Embryonic facial prominence (tissue), 1 donor: ENCODE results near the gene ASH1L.

Experiments used
- DNase-seq: peaks from one replicate; pipeline ENCODE4 v3.0.0-alpha.2; 2016; ENCODE audit errors: extremely low spot score

The ASH1L gene

DNA sequence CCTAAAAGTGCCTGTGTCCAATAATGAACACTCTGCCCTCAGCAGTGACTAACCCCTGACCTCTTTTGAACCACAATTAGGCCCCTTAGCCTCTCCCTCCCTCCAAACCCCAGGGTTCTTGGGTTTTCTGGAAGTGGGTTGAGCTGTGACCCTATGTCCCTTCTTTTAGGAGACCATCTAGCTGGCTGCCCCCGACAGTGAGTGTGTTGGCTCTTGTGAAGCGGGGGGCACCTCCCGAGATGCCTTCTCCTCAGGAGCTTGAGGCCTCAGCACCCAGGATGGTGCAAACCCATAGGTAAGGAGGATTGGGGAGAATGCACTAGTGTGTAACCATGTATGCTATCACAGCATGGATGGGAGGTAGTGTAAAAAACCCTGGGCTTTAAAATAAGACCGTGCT, 234.6 kb downstream of the ASH1L start:
- no peak for DNase-seq

DNA sequence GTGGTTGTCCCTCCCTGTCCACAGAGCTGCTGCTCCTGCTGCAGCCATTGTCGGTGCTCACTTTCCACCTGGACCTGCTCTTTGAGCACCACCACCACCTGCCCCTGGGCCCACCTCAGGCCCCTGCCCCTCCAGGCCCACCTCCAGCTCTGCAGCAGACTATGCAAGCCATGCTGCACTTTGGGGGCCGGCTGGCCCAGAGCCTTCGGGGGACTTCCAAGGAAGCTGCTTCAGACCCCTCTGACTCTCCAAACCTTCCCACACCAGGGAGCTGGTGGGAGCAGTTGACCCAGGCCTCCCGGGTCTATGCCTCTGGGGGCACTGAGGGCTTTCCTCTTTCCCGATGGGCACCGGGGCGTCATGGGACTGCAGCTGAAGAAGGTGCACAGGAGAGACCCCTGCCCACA, 236.0 kb downstream of the ASH1L start:
- no peak for DNase-seq

DNA sequence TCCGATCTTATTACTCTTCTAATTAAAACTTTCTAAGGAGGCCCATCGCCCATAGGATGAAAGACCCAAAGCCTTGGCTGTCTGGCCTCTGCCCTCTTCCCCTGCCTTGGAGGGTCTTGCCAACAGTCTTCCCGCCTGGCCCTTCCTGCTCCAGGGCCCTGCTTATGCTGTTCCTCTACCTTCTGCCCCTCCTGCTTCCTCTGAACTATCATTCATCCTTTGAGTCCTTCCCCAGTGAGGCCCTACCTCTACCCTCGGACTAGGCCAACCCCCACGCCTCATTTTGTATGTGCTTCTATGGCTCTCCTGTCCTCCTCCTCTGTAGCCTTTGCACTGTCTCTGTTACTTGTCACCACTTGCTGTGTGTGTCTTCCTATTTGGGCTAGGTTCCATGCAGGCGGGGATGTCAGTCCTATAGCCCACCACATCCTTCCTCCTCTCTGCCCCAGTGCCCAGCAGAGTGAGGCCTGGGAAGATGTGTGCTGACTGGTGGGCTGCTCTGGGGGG, 236.5 kb downstream of the ASH1L start:
- DNase-seq: no peak

DNA sequence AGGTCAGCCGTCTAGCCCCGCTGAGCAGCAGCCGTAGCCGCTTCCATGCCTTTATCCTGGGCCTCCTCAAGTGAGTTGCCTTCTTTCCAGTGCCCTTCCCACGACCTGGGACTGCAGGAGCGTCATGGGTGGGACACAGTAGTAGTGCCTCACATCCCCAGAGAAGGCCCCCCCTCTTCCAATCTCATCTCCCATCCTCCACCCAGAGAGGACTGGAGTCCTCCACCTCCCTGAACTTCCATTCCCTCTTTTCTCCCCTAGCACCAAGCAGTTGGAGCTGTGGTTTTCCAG, 237.1 kb downstream of the ASH1L start:
- DNase-seq: no peak

DNA sequence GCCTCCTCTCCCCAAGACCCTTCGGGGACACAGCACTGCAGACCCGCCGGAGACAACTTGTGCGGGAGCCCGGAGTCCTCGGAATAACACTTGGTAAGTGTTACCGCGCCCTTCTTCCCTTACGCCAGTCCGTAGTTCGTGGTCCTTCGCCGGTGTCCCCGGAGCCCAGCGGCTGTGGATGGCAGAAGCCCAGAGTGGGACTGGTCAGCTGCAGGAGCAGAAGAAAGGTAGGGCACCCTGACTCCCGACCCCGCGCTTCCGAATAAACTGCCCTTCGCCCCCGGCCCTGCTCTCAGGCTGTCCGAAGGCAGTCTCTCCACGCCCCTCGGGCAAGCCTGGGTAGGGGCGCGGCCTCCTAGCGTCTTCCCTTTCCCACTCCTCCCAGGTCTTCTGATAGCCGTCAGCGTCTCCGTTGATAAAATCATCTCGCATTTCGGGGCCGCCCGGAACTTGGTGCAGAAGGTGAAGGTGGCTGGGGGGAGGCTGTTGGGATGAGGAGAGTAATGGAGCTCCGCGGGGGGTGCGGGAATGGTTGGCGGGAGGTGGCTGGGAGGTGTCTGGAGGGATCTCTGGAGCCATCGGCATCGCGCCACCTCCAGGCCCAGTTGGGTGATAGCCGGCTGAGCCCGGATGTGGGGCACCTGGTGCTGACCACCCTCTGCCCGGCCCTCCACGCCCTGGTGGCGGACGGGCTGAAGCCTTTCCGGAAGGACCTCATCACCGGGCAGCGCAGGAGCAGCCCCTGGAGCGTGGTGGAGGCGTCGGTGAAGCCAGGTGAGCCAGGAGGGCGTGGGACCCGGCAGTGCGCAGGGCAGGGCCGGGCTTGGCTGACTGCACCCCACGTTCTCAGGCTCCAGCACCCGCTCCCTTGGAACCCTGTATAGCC, 237.6 kb downstream of the ASH1L start:
- no peak for DNase-seq

DNA sequence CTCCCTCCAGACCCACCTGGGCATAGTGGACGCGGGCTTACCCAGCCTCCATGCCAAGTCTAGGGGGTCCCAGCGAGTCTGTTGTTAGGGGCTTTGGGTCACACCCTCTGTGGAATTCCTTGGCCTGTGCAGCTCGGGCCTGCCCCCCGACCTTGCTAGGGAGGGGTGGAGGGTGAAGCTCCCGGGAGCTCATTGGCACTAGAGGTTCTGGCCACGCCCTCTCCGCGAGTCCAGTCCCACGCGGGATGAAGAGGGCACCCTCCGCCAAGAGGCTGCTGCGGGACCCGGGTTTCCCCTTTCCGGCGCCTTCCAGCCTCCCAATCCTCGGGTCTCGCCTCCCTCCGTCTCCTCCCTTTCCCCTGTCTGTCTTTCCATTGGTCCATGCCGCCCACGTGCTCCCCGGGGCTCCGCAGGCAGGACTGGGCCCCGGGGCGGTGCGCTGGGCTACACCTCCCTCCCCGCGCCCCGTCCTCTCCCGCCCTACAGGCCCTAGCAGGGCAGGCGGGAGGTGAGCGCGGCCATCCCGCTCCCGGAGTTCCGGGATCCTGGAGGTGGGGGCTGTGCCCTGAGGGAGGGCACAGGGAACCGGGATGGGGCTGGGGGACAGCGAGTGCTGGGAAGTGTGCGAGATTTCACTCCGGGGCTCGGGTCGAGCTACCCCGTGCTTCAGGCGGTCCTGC, 238.4 kb downstream of the ASH1L start:
- DNase-seq: peak; percentile 89

DNA sequence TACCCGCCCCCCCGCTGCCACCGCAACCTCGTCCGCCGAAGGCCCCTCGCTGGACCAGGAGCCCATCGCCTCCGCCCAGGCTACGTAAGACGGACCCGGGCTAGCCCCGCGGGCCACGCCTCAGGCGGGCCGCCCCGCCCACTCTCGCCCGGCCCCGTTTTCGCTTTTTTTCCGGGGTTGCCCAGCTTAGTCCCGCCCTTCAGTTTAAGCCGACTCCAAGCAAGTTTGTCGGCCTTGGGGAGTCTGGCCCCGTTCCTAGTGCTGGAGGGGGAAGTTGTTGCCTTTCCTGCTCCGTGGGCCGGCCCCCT, 238.9 kb downstream of the ASH1L start:
- DNase-seq: peak; percentile 36

DNA sequence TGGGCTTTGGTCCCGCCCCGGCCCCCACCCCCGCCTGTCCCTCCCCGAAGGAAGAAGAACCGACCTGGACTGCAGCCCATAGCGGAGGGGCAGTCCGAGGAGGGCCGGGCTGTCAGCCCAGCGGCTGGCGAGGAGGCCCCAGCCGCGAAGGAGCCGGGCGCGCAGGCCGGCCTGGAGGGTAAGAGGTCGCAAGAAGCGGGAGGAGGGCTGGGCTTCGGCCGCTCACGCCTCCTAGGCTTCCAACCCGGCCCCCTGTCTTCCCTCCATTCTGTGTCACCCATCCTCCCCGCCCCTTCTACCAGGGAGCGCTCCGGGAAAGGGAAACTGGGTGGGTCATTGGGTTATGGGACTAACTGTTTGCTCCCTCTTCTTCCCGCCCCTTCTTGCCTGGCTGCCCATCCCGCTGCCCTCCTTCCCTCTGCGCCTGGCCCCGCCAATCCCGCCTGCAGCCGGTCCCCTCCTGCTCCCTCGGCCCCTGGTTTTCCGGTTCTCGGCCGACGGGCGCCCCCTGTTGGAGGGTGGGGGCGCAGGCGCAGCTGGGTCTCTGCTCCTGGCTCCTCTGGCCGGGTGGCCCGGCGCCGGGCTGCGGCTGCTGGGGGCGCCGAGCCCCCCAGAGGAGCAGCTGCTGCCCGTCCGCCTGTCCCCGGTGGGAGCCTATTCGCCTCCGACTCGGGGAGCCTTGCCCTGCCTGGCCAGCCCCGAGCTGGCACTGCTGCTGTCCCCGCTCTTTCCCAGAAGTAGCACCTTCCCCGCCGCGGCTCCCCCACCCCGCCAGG, 239.5 kb downstream of the ASH1L start:
- DNase-seq: peak; percentile 71

DNA sequence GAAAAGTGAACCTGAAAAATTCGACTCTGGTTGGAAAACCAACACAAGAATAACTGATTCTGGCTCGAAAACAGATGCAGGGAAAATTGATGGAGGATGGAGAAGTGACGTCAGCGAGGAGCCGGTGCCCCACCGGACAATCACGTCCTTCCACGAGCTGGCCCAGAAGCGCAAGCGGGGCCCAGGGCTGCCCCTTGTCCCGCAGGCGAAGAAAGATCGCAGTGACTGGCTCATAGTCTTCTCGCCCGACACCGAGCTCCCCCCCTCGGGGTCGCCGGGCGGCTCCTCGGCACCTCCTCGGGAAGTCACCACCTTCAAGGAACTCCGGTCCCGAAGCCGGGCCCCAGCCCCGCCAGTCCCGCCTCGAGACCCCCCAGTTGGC, 240.0 kb downstream of the ASH1L start:
- no peak for DNase-seq

DNA sequence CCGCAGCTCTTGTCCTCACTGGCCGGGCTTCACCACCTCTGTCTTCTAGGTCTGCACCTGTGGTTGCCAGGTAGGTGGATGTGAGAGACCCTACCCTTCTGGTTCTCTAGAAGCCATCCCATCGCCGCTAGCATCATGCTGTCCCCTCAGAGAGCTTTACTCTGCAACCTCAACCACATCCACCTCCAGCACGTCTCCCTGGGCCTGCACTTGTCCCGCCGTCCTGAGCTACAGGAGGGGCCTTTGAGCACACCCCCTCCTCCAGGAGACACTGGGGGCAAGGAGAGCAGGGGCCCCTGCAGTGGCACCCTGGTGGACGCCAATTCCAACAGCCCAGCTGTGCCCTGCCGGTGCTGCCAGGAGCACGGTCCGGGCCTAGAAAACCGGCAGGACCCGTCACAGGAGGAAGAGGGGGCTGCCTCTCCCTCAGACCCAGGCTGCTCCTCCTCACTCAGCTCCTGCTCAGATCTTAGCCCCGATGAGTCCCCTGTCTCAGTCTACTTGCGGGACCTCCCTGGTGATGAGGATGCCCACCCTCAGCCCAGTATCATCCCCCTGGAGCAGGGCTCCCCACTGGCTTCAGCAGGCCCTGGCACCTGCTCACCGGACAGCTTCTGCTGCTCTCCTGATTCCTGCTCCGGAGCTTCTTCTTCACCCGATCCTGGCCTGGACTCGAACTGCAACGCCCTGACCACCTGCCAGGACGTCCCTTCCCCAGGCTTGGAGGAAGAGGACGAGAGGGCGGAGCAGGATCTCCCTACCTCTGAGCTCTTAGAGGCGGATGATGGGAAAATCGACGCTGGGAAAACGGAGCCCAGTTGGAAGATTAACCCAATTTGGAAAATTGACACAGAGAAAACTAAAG, 240.7 kb downstream of the ASH1L start:
- DNase-seq: no peak

DNA sequence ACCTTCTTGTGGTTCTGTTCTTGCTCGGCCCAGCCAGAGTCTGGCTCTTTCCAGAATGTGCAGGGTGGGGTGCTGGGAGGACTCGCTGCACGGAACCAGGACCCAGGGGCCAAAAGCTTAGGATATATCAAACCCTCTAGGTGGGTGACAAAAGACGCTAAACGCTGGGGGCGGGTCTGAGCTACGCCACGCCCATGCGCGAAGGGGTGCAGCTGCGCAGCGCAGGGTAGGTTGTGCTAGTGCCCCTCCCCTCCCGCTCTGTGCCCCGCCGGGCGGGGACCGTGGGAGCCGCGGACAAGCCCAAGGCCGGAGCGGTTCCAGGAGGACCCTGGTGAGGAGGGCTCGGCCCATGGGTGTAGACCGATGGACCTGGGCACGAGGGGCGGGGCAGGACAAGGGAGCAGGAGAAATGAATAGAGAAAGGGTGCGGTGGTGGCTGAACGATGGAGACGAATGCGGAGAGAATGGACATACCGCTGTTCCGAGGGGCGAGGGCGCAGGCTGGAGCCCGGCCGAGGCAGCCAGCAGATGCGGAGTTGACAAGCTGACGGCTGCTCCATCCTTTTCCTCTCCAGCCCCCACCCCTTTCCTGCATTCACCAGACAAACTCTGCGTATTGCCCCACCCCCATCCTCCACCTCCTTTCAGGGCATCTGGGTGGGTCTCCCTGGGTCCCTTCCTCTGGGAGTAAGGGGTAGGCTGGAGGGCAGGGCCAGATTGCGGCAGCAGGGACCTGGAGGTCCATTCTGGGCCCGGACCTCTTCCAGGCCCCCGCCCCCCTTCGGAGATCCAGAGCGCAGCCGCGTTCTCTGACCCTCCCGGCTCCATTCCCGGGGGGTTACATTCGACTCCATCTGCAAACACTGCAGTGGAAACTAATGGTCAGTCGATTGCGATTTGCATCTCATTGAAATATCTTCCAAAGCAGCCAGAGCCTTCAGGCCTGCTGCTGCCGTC, 241.7 kb downstream of the ASH1L start, which contains the start of gene RUSC1:
Gene RUSC1 (plus strand): TSS at position 234 of the 957 bp plus-strand sequence. CDS start 880 bp downstream, outside the sequence.
- DNase-seq: no peak

DNA sequence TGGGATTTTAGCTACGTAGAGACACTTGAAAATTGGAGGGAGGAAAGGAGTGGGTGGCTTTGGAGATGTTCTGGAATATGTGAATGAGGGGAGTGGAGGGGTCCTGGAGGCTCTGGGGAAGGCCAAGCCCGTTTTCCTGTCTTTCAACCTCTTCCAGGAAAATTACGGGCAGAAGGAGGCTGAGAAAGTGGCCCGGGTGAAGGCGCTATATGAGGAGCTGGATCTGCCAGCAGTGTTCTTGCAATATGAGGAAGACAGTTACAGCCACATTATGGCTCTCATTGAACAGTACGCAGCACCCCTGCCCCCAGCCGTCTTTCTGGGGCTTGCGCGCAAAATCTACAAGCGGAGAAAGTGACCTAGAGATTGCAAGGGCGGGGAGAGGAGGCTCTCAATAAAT, 242.4 kb downstream of the ASH1L start:
- DNase-seq: no peak

DNA sequence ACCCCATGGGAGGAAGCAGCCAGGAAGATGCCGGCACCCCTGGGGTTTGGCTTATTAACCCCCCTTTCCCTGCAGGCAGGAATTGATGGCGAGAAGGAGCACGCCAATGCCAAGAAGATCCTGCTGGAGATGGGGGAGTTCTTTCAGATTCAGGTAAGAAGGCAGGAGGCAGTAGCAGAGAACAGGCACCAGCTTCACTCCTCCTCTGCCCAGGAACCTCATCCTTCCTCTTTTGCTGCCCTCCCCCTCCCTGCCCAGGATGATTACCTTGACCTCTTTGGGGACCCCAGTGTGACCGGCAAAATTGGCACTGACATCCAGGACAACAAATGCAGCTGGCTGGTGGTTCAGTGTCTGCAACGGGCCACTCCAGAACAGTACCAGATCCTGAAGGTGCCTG, 243.1 kb downstream of the ASH1L start:
- DNase-seq: no peak

DNA sequence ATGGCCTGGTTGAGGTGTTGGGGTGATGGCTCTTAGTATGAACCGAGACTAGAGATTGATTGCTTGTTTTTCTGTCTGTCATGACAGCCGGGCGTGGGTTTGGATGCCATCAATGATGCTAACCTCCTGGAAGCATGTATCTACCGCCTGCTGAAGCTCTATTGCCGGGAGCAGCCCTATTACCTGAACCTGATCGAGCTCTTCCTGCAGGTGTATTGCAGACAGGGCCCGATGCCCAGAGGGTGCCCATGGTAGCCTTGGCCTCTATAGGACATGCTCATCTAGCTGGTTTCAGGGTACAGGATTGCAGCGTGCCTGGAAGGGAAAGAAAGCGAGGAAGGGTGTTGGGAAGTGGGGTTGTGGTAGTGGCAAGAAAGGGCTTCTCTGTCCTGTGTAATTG, 244.5 kb downstream of the ASH1L start:
- no peak for DNase-seq

DNA sequence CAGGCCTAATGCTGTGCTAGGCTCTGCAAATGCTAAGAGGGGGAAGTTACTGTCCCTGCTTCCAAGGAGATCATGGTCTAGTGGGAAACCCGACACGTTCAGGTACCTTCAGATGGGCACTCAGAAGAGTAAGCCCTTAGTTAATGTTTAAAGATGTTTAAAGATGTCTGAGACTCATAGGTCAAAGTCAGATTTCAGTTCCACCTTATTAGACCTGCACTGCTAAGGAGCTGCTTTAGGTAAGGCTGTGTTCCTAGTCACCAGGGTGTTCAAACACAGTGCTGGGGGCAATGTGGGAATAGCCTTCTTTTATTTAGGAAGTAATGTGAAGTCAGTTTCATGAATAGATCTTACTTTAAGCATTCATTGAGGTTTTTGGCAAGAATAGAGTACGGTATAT, 245.7 kb downstream of the ASH1L start:
- DNase-seq: no peak

DNA sequence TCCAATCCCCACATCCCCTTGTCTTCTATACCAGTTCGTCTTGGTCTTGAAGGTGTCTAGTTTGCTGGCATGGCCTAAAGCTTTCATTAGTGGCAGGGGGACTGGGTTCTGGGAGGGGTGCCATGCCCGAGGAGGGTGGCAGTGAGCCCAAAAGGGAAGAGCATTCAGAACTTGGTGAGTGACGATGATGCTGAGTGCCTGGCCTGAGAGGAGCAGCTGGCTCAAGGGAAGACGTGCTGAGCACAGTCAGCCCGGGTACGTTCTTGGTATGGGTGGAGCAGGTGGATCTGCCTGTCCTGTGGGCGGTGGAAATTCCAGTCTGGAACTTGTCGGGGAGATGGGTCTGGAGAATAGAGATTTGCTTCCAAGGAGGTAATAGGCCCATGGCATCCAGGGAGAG, 249.3 kb downstream of the ASH1L start:
- DNase-seq: no peak

DNA sequence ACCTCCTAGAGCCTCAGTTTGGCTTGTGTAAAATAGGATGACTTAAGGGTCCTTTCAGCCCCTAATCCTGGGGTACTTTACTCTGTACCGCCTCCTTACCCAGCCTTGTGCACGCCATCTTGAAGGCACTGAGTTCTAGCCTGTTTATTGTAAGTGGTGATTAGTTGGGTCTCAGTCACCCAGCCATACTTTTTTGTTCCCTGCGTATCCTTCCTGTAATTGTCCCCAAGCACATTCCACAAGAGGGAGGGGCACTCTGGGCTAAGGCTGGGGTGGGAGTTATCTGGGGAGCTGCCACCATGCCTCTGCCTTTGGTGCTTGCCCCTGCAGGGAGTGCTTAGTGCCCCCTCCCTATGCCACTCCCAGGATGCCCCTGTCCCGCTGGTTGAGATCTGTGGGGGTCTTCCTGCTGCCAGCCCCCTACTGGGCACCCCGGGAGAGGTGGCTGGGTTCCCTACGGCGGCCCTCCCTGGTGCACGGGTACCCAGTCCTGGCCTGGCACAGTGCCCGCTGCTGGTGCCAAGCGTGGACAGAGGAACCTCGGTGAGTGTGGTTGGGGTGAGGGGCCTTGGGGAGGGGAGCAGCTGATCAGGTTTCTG, 253.1 kb downstream of the ASH1L start:
- DNase-seq: no peak

DNA sequence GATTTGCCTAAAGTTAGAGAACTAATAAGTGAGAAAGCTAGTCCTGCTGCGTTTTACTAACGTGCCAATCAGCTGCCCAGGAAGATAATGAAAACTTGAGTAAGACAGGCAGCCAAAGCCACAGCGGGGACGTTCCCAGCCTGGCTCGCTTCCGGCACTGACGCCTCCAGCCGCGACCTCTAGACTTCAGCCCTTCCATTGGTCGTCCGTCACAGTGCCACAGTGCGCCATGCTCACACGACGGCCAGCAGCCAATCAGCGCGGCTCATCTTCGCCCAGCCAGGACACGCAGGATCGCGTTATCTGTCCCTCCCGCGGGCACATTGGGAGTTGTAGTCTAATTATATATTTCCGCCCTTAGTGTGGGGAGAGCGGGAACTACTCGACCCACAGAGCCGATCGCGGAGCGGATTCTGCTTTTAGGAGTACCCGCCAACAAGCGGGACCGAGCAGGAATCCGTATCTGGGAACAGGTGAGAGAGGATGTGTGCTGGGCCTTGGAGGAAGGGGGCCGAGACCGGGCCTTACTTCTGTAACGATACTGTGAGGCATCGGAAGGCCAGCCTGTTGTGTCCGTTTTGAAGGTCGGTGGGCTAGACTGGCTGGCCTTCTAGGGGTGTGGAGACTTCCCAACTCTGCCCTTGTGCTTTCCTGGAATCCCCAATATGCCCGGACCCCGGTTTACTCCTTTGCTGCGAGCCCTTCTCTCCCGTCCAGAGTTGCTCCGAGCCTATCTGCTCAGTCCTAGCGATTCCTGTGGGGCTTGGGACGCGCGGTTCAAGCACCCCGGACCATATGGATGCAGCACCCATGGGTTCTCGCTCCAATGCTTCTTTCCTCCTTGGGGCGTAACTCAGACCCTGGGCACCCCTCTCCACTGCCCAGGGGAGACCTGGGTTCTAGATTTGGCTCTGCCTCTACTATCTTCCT, 253.8 kb downstream of the ASH1L start, which contains the start of gene FDPS:
Gene FDPS (plus strand): TSS at position 374 of the 930 bp plus-strand sequence. CDS start 924 bp downstream, outside the sequence.
- DNase-seq: peak; percentile 97

DNA sequence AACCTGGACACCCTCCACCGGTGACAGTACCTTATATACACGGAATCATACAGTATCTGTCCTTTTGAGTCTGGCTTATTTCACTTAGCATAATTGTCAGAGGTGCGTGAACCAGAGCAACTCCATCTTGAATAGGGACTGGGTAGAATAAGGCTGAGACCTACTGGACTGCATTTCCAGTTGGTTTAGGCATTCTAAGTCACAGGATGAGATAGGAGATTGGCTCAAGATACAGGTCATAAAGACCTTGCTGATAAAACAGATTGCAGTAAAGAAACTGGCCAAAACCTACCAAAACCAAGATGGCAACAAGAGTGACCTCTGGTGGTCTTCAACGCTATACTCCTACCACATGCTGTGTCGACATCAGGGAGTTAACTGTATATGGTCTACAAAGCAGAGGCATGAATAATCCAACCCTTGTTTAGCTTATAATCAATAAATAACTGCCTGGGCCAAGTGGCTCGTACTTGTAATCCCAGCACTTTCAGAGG, 255.3 kb downstream of the ASH1L start:
- no peak for DNase-seq
